Upper lobe of right lung (tissue), 1 donor: ENCODE results near the gene PTX3. TPM values are rescaled to one million over a fixed set of nuclear protein-coding genes. Genes with fewer than 3 reads are reported as not detected.

Experiments used
- ATAC-seq: fragments of 200-7000 bp; cut with Tn5 transposase; one replicate; pipeline ENCODE4 v1.9.1; 2020; ENCODE audit warnings: mild to moderate bottlenecking, moderate library complexity
- DNase-seq: peaks from one replicate; pipeline ENCODE4 v3.0.0-alpha.2; 2020
- H3K27ac ChIP-seq: fragments of 200-600 bp; one replicate; pipeline ENCODE4 v1.8.0; 2022
- H3K27me3 ChIP-seq: fragments of 200-600 bp; one replicate; pipeline ENCODE4 v1.8.0; 2022; ENCODE audit warnings: mild to moderate bottlenecking
- H3K36me3 ChIP-seq: fragments of 200-600 bp; one replicate; pipeline ENCODE4 v1.8.0; 2022
- H3K4me1 ChIP-seq: fragments of 200-600 bp; one replicate; pipeline ENCODE4 v1.8.0; 2022
- H3K4me3 ChIP-seq: fragments of 200-600 bp; one replicate; pipeline ENCODE4 v1.8.0; 2022; ENCODE audit warnings: mild to moderate bottlenecking
- H3K9me3 ChIP-seq: fragments of 200-600 bp; one replicate; pipeline ENCODE4 v1.8.0; 2022
- intact Hi-C: fragments of 100-400 bp; cut with DNase I; formaldehyde crosslinking; loops from one replicate; pipeline ENCODE4 v1.11.0; 2022
- total RNA-seq: library from RNA; stranded (reverse); fragmentation: NEBNext Ultra II Directional; extraction: Animal tissue kit (Norgen Biotek cat#: 25700); gene quantifications from one replicate; pipeline ENCODE4 v1.2.1, GENCODE V29; 2021
- TF ChIP-seq, protein P1 (sequence below): fragments of 200-600 bp; IDR thresholded peaks from one replicate; pipeline ENCODE4 v1.8.0; 2022; ENCODE audit warnings: antibody characterized with exemption
- donor health status: DM: no; HTN: yes; CAD: no; lungs with severe emphysema.

PTX3 gene
- total RNA-seq, 1 donor from 2014 or later = 7.2 TPM

DNA sequence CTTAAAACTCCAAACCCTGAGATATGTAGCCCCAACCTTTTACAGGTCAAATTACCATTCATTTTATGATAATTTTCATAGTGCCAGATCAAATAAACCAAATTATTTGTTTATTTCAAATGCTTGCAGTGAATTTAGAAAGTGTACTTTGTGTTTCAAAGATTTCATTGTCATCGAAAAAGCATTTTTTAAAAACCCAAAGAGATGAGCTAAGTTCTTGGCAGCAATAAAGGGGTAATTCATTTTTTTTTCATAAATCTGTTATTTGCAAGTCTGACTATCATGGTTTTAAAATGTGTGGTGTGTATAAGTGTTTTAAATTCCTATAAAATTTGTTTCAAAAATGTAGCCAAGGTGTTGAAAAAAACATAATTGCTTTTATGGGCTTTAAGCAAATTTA lies 17.2 kb downstream of the PTX3 start:
- no peak overlapping the region for H3K4me3 ChIP-seq
- no peaks in the 10 kb centered on the region for H3K9me3 ChIP-seq
- TF ChIP-seq, protein P1, sequence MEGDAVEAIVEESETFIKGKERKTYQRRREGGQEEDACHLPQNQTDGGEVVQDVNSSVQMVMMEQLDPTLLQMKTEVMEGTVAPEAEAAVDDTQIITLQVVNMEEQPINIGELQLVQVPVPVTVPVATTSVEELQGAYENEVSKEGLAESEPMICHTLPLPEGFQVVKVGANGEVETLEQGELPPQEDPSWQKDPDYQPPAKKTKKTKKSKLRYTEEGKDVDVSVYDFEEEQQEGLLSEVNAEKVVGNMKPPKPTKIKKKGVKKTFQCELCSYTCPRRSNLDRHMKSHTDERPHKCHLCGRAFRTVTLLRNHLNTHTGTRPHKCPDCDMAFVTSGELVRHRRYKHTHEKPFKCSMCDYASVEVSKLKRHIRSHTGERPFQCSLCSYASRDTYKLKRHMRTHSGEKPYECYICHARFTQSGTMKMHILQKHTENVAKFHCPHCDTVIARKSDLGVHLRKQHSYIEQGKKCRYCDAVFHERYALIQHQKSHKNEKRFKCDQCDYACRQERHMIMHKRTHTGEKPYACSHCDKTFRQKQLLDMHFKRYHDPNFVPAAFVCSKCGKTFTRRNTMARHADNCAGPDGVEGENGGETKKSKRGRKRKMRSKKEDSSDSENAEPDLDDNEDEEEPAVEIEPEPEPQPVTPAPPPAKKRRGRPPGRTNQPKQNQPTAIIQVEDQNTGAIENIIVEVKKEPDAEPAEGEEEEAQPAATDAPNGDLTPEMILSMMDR = no peak
- no peaks in the 10 kb centered on the region for H3K36me3 ChIP-seq
- ATAC-seq (no peak), DNase-seq (no peak)
- no peaks in the 10 kb centered on the region for H3K27me3 ChIP-seq
- H3K4me1 ChIP-seq = no peaks in the 10 kb centered on the region
- intact Hi-C loops = no loop called here
- no peak overlapping the region for H3K27ac ChIP-seq

DNA sequence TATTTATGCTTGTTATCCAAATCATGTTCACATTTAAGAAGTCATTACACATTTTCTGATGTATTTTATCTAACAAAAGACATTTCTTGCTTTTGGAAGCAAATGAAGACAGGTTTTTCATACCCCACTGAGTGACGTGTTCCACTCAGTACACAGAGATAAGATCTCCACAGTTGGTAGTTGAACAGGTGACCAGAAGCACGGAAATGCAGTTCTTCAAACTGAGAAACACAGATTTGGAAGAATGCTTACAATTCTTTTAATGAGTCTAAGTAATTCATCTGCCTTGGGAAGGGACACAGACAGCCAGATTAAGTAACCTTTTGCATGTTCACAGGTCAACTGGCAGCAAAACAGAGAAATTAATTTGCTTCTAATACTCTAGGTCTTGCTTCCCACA lies 23.1 kb downstream of the PTX3 start:
- TF ChIP-seq, protein P1 = no peak
- no peaks in the 10 kb centered on the region for H3K36me3 ChIP-seq
- intact Hi-C loops = no loop called here
- ATAC-seq (no peak), DNase-seq (no peak)
- H3K27me3 ChIP-seq = no peaks in the 10 kb centered on the region
- no peak overlapping the region for H3K4me3 ChIP-seq
- H3K4me1 ChIP-seq = no peaks in the 10 kb centered on the region
- H3K27ac ChIP-seq = no peak overlapping the region
- no peaks in the 10 kb centered on the region for H3K9me3 ChIP-seq

DNA sequence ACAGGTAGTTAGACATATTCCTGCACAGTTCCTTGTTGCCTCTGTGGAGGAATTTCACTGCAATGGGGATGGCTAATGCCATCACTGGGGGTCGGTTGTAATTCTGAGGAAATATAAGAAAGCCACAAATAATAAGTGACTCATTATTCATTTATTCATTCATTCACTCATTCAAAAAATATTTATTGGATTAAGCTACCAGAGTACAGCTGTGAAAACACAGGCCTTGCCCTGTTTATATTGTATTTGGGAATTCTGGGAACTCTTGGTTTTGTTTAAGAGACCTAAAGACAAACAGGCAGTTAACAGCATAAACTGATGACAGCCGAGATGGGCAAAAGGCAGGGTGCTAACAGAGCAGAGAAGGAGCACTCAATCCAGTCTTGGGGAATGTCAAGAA lies 23.6 kb downstream of the PTX3 start:
- intact Hi-C loops = no loop called here
- H3K9me3 ChIP-seq = no peaks in the 10 kb centered on the region
- H3K27me3 ChIP-seq = no peaks in the 10 kb centered on the region
- no peaks in the 10 kb centered on the region for H3K4me1 ChIP-seq
- TF ChIP-seq, protein P1 = no peak
- DNase-seq (no peak), ATAC-seq (no peak)
- H3K36me3 ChIP-seq = no peaks in the 10 kb centered on the region
- no peak overlapping the region for H3K4me3 ChIP-seq
- no peak overlapping the region for H3K27ac ChIP-seq

DNA sequence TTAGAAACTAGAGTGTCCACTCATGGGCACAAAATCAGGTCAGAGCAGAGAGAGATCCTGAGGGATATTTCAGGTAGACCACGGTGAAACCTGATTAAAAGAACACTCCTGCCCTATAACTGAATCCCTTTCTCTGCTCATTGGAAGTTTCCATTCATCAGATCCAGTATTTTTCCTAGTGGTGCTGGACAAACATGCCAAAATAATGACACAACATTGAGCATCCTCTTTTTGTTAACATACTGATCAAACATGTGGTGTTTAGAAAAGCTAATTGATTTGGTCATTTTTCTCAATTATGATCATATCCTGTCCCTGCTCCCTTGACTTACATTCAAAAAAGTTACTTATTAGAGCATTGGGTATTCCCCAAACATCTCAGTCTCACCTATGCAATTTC lies 27.2 kb downstream of the PTX3 start:
- TF ChIP-seq, protein P1 = no peak
- intact Hi-C loops = no loop called here
- Histone ChIP-seq H3K4me1 (no peaks in the 10 kb centered on the region), H3K27me3 (no peaks in the 10 kb centered on the region), H3K4me3 (no peak overlapping the region), H3K27ac (no peak overlapping the region), H3K36me3 (no peaks in the 10 kb centered on the region), H3K9me3 (no peaks in the 10 kb centered on the region)
- no peak for ATAC-seq
- no peak for DNase-seq

DNA sequence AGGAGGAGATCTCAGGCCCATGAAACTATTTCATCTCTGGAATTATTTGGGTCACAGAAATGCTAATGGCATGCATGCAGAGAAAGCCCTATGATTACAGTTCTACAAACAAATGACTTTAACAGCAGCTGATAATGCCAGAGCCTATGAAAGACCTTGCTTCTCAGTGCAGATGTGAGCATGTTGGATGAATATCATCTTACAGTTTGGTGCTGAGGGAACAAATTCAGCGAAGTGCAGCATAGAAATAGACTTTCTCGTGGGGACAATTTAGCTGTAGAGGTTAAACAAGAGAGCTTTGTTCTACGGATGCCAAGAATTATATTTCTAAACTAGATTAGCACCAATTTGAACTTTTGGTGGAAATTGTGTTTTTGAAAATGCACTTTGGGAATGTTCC lies 27.7 kb downstream of the PTX3 start:
- ATAC-seq = no peak
- no peak overlapping the region for H3K4me3 ChIP-seq
- TF ChIP-seq, protein P1 = no peak
- no peaks in the 10 kb centered on the region for H3K9me3 ChIP-seq
- no peaks in the 10 kb centered on the region for H3K36me3 ChIP-seq
- no peak for DNase-seq
- H3K27ac ChIP-seq = no peak overlapping the region
- H3K27me3 ChIP-seq = no peaks in the 10 kb centered on the region
- intact Hi-C loops = no loop called here
- no peaks in the 10 kb centered on the region for H3K4me1 ChIP-seq

DNA sequence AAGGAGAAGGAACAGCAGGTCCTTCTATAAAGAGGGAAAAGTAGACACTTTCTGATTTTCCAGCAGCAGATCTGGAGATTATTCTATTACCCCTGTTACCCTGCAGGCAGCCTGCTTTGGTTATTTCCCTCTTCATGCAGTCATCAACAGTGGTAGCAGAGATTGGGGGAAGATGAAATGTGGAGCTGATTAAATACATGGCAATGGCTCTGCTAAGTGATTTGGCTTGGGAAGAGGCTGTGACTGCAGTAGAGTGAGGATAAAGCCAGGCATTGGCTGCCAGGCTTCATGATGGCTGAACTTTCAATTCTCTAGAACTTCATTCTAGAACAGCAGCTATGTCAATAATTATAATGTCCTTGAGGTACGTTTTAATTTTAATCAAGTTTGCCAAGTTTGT lies 29.1 kb downstream of the PTX3 start:
- TF ChIP-seq, protein P1 = no peak
- DNase-seq = no peak
- H3K36me3 ChIP-seq = no peaks in the 10 kb centered on the region
- no peak for ATAC-seq
- intact Hi-C loops = no loop called here
- H3K4me1 ChIP-seq = no peaks in the 10 kb centered on the region
- no peak overlapping the region for H3K27ac ChIP-seq
- H3K9me3 ChIP-seq = no peaks in the 10 kb centered on the region
- no peak overlapping the region for H3K4me3 ChIP-seq
- no peaks in the 10 kb centered on the region for H3K27me3 ChIP-seq
